Adrenal gland (tissue), 5 donors: ENCODE results near the gene ZNF366.

ENCODE experiments used
- CTCF ChIP-seq, 6 experiments: fragments of 450-650 bp in 4 of 6; fragments of 200-600 bp in 2 of 6; sonication (generic) in 1 of 6; IDR thresholded peaks; 1 replicate in 5 of 6; 2 replicates in 1 of 6; pipeline versions ENCODE4 v1.5.1 to v1.8.0; 2016 to 2021; ENCODE audit warnings: antibody characterized with exemption in 6 of 6, mild to moderate bottlenecking in 2 of 6, moderate library complexity in 1 of 6
- POLR2A ChIP-seq, 2 donors: fragments of 450-650 bp; IDR thresholded peaks; one replicate each; pipeline ENCODE4 v1.6.1; 2017; ENCODE audit warnings: antibody characterized with exemption in 2 of 2, mild to moderate bottlenecking in 2 of 2, moderate library complexity in 1 of 2
- donor health status: DM: no; HTN: no; CAD: no.

- TF ChIP-seq CTCF (IDR thresholded peaks at IDR 0.05): no peak
- TF ChIP-seq POLR2A (IDR thresholded peaks at IDR 0.05): no peak
These were observed 63.3 kb downstream of the ZNF366 start for GRCh38 chr5:72443883-72444282.
